AG09309 (cell line): ENCODE measurements around the gene ZBTB37.

Experiments
- DNase-seq: peaks from one replicate; pipeline ENCODE4 v3.0.0-alpha.2; 2010; ENCODE audit warnings: low read depth
- H3K4me3 ChIP-seq: 2 replicates; pipeline ENCODE4 v1.5.1; 2011; ENCODE audit warnings: mild to moderate bottlenecking, low read depth, low read length, moderate library complexity; ENCODE audit not compliant: control insufficient read depth
- CTCF ChIP-seq: IDR thresholded peaks from 2 replicates; pipeline ENCODE4 v1.5.1; 2011; ENCODE audit warnings: mild to moderate bottlenecking, low read depth, low read length, inconsistent platforms; ENCODE audit not compliant: insufficient read depth, control insufficient read depth; ENCODE audit errors: missing control alignments

The ZBTB37 gene

GRCh38 chr1:173946380-173946921 is 78.3 kb downstream of the ZBTB37 start:
- no peak overlapping the region for H3K4me3 ChIP-seq
- no peak for DNase-seq
- TF ChIP-seq CTCF, result no peak

DNA sequence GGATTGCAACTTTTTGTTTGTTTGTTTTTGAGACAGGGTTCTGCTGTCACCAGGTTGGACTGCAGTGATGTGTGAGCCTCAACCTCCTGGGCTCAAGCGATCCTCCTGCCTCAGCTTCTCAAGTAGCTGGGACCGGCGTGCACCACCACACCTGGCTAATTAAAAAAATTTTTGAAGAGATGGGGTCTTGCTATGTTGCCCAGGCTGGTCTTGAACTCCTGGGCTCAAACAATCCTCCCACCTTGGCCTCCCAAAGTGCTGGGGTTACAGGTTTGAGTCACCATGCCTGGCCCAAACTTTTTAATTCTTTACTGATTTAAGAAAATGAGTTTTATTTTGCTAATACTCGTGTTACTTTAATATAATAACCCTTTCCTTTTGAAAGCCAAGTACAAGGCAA is 80.4 kb downstream of the ZBTB37 start:
- no peak for DNase-seq
- H3K4me3 ChIP-seq, result no peak overlapping the region
- TF ChIP-seq CTCF, result no peak
